ENCODE measurements around the gene PSMG1. TPM values are rescaled to one million over a fixed set of nuclear protein-coding genes. Genes with fewer than 3 reads are reported as not detected.

Gene PSMG1
- total and polyA plus RNA-seq, 2 donors from 2014 or later: 25.9 to 50.8 TPM

DNA sequence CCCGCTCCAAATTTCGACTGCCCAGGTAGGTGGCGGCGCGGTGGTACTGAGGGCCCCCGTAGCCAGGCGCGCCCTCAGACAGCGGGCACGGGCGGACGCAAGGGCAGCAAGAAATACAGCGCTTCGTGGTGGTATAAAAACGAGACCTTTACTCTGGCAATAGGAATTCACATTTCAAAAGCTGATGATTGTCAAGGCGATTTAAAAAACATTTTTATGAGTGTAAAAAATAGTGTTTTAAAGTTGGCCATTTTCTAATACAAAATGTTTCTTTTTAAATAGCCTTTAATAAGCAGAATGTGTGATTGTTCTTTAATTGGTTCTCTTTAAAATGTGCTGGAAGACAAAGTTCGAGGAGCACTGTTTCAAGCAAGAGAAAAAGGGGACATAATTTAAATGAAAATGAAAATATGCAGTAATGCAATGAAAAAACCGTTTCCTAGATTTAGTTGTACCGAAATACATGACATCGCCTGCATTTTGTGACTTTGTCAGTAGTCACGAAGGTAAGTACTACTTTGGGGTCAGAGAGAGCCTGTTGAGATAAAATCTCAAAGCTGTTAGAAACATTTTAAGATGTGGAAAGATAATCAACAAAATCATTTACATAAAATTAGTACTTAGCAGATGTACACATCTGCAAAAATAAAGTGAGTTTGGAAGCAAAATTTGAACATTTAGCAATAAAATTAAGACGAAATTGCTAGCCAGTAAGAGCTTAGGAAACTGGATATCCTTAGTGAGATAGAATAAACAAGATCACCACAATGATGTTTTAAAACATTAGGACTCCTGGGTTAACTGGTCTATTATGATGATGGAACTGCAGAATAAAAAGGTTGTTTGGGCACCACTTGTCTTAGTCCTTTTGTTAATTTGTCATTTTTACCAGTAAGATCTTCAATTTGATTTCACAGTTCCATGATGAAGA lies 1.1 kb upstream of the PSMG1 start:
- intact Hi-C loops (cut with DNase I): no loop called here
- Histone ChIP-seq H3K9ac (ENCODE audit: low read length in 3 of 3) (peak overlapping the region; percentile 58 to 86 (median 78)), H3K4me3 (ENCODE audit: low read length in 3 of 3) (peak overlapping the region; percentile 80 to 90 (median 85)), H3K9me3 (ENCODE audit: control insufficient read depth in 2 of 3, insufficient read depth in 1 of 3, low read length in 3 of 3) (no peaks in the 10 kb centered on the region), H3K27me3 (ENCODE audit: control insufficient read depth, insufficient read depth, low read length) (no peaks in the 10 kb centered on the region), H3K4me1 (ENCODE audit: control insufficient read depth in 2 of 3, insufficient read depth in 2 of 3, low read depth in 1 of 3, low read length in 3 of 3) (peaks cover 0 to 8% (median 6%) of the 10 kb centered on the region in 3 donors), H3K36me3 (ENCODE audit: control insufficient read depth in 2 of 3, insufficient read depth in 3 of 3, low read length in 3 of 3) (no peaks in the 10 kb centered on the region), H3K27ac (ENCODE audit: low read depth in 2 of 2, low read length in 2 of 2) (peak overlapping the region; percentile 90 to 93)
- no peak for TF ChIP-seq CTCF (IDR thresholded peaks at IDR 0.05; ENCODE audit: borderline replicate concordance, extremely low read depth, insufficient read depth)
- FAIRE-seq: no peak
- DNase-seq: peak in 1 of 5 donors; percentile 35

DNA sequence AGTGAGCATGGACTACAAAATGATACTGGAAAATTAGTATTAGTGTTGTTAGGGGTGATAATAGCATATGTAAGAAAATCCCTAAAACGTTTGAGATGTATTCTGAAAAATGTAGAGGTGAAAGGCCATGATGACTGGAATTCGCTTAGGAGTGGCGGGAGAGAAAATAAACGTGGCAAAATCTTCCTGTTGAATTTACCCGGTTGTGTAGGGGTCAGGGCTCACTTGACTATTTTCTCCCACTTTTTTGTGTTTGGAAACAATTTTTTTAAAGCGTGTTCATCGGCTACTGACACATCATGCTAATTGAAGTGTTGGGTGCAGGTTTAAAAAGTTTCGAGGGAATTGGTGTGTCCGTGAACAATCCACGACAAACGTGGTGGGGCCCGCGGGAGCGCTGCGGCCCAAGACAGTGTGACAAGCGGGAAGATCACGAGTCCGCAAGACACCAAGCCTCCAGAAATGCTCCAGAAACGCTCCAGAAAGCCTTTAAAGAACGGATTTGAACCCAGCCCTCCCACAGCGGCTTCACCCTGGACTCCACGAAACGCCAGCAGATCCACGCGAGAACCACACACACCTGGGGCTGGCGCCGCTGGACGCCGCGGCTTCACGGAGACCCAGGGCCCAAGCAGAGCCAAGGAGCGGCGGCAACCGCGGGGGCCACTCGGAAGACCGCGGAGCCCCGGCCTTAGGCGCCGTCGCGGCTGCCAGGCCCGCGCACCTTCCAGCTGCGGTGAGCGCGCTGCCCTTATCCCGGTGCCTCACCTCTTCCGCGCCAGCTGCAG lies 573 bp downstream of the PSMG1 start:
- intact Hi-C loops (cut with DNase I): no loop called here
- Histone ChIP-seq H3K4me1 (ENCODE audit: control insufficient read depth in 2 of 3, insufficient read depth in 2 of 3, low read depth in 1 of 3, low read length in 3 of 3) (peaks cover 0 to 8% (median 6%) of the 10 kb centered on the region in 3 donors), H3K27ac (ENCODE audit: low read depth in 2 of 2, low read length in 2 of 2) (peak overlapping the region; percentile 90 to 93), H3K27me3 (ENCODE audit: control insufficient read depth, insufficient read depth, low read length) (no peaks in the 10 kb centered on the region), H3K9me3 (ENCODE audit: control insufficient read depth in 2 of 3, insufficient read depth in 1 of 3, low read length in 3 of 3) (no peaks in the 10 kb centered on the region), H3K36me3 (ENCODE audit: control insufficient read depth in 2 of 3, insufficient read depth in 3 of 3, low read length in 3 of 3) (peaks cover 0 to 7% (median 0%) of the 10 kb centered on the region in 3 donors), H3K9ac (ENCODE audit: low read length in 3 of 3) (peak overlapping the region; percentile 66 to 83 (median 79)), H3K4me3 (ENCODE audit: low read length in 3 of 3) (peak overlapping the region; percentile 80 to 90 (median 85))
- no peak for TF ChIP-seq CTCF (IDR thresholded peaks at IDR 0.05; ENCODE audit: borderline replicate concordance, extremely low read depth, insufficient read depth)
- FAIRE-seq (no peak), DNase-seq (peak in 2 of 5 donors; percentile 63)

DNA sequence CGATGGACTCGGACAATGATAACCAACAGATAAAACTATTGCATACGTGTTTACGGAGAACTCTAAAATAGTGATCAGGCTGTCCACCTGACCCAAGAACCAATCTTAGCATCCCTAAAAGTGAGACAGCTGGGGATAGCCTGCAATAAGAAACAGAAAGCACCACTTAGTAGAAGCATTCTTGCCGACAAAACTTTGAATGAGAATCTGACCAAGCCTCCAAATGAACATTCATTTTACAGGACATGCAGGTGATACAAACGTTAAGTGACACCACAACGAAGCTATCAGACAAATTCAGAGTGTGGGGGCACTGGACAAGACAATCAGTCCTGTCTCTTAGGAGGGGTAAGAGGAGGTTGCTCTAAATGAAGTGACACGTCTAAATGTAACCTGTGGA lies 1.2 kb downstream of the PSMG1 start:
- H3K4me3 ChIP-seq (ENCODE audit: low read length in 3 of 3): peak overlapping the region in 2 of 3 donors; percentile 85 to 90
- H3K27me3 ChIP-seq (ENCODE audit: control insufficient read depth, insufficient read depth, low read length): no peaks in the 10 kb centered on the region
- H3K36me3 ChIP-seq (ENCODE audit: control insufficient read depth in 2 of 3, insufficient read depth in 3 of 3, low read length in 3 of 3): peaks cover 0 to 7% (median 0%) of the 10 kb centered on the region in 3 donors
- peak overlapping the region in 1 of 3 donors; percentile 83 for H3K9ac ChIP-seq (ENCODE audit: low read length in 3 of 3)
- TF ChIP-seq CTCF (IDR thresholded peaks at IDR 0.05; ENCODE audit: borderline replicate concordance, extremely low read depth, insufficient read depth): no peak
- FAIRE-seq (no peak), DNase-seq (peak in 1 of 5 donors; percentile 7)
- no peaks in the 10 kb centered on the region for H3K9me3 ChIP-seq (ENCODE audit: control insufficient read depth in 2 of 3, insufficient read depth in 1 of 3, low read length in 3 of 3)
- H3K4me1 ChIP-seq (ENCODE audit: control insufficient read depth in 2 of 3, insufficient read depth in 2 of 3, low read depth in 1 of 3, low read length in 3 of 3): peaks cover 0 to 8% (median 6%) of the 10 kb centered on the region in 3 donors
- intact Hi-C loops (cut with DNase I): no loop called here
- H3K27ac ChIP-seq (ENCODE audit: low read depth in 2 of 2, low read length in 2 of 2): no peak overlapping the region

Measured in kidney (tissue), 14 donors.